Psoas muscle (tissue), 8 donors: ENCODE data around the gene FILIP1. TPM values are rescaled to one million over a fixed set of nuclear protein-coding genes. Genes with fewer than 3 reads are reported as not detected.

Experiments
- ATAC-seq, 4 donors: fragments of 200-7000 bp; cut with Tn5 transposase; one replicate each; pipeline ENCODE4 v1.9.1; 2020; ENCODE audit warnings: moderate library complexity in 3 of 4, mild to moderate bottlenecking in 2 of 4
- DNase-seq, 2 donors: peaks; one replicate each; pipeline ENCODE4 v3.0.0-alpha.2; 2020
- H3K27ac ChIP-seq: fragments of 200-600 bp; one replicate; pipeline ENCODE4 v1.8.0; 2022
- H3K27me3 ChIP-seq, 3 donors: fragments of 200-600 bp in 1 of 3; one replicate each; pipeline versions ENCODE4 v1.6.1 to v1.8.0; 2013 to 2022; ENCODE audit warnings: low read length in 2 of 3, mild to moderate bottlenecking in 2 of 3, moderate library complexity in 1 of 3; ENCODE audit not compliant: insufficient read depth in 3 of 3
- H3K36me3 ChIP-seq, 2 donors: fragments of 200-600 bp in 1 of 2; one replicate each; pipeline versions ENCODE4 v1.6.1 to v1.8.0; 2013 to 2022; ENCODE audit warnings: low read depth in 1 of 2, mild to moderate bottlenecking in 1 of 2, moderate library complexity in 1 of 2; ENCODE audit not compliant: insufficient read depth in 1 of 2
- H3K4me1 ChIP-seq: fragments of 200-600 bp; one replicate; pipeline ENCODE4 v1.8.0; 2022
- H3K4me3 ChIP-seq: fragments of 200-600 bp; one replicate; pipeline ENCODE4 v1.8.0; 2022; ENCODE audit warnings: mild to moderate bottlenecking
- H3K9me3 ChIP-seq: fragments of 200-600 bp; one replicate; pipeline ENCODE4 v1.8.0; 2022
- WGBS, 3 donors: extraction: QIAGEN DNeasy Blood & Tissue Kit; methylation state at CpG; one replicate each; pipeline versions ENCODE4 v1.1.6 to v1.1.7; 2013; 5-methylcytosine and 5-hydroxymethylcytosine counted together
- intact Hi-C, 2 donors: fragments of 100-400 bp; cut with DNase I; formaldehyde crosslinking; loops; one replicate each; pipeline versions ENCODE4 v1.11.0 to v1.14.2; 2022
- polyA plus RNA-seq, 3 donors: library from polyadenylated mRNA; stranded (reverse); fragments of 200-250 nt; gene quantifications; one replicate each; pipeline ENCODE4 v1.2.3, GENCODE V29; 2013
- total RNA-seq, 4 donors: library from RNA; stranded (reverse); fragmentation: NEBNext Ultra II Directional in 2 of 4; extraction: Animal tissue kit (Norgen Biotek cat#: 25700) in 2 of 4; gene quantifications; one replicate each; pipeline versions ENCODE4 v1.2.1 to v1.2.4, GENCODE V29; 2021 to 2023
- TF ChIP-seq, protein P1 (sequence below): fragments of 200-600 bp; IDR thresholded peaks from one replicate; pipeline ENCODE4 v1.8.0; 2022; ENCODE audit warnings: antibody characterized with exemption
- donor health status: healthy with polysubstance abuse.
- donor health status: DM: no; HTN: no; CAD: no; lungs with moderate emphysema.
- donor health status: Bipolar disorder and iron deficiency.
- donor health status: healthy.
- donor health status: DM: yes; HTN: yes; CAD: no.
- donor health status: DM: no; HTN: no; CAD: no.
- donor health status: DM: no; HTN: no; CAD: no.
- donor health status: DM: yes; HTN: yes; CAD: no.

The FILIP1 gene
- total and polyA plus RNA-seq, 7 donors, result 2.8 to 129 (median 71.5) TPM

DNA sequence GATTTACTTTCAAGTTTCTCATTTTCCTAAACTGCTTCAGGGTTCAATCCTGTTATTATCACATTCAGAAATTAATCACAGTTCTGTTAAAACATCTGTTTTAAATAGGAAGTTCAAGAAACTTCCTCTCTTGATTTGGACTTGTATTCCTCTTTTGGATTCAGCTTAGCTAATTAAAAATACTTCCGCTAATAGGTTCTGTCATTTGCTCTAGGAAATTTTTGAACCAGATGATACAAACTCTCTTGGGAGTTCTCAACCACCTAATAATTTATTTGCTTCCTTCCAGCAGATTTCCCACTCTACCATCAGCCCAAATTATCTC is 193.1 kb downstream of the FILIP1 start:
- 28 to 47% (median 34%) methylated on average over 1 of the region's 1 CpG for WGBS, 3 donors
- Histone ChIP-seq H3K4me3 (no peak overlapping the region), H3K27ac (peak overlapping the region; percentile 5), H3K9me3 (no peaks in the 10 kb centered on the region), H3K36me3 (peaks cover 3 to 16% of the 10 kb centered on the region in 2 donors), H3K4me1 (peaks cover 11% of the 10 kb centered on the region), H3K27me3 (no peaks in the 10 kb centered on the region)
- no peak for DNase-seq
- intact Hi-C loops, result loop anchor here in 1 of 2 donors (5.0 kb wide), 1 partner anchor 202 kb away; no protein-coding TSS in a partner anchor
- TF ChIP-seq, protein P1, sequence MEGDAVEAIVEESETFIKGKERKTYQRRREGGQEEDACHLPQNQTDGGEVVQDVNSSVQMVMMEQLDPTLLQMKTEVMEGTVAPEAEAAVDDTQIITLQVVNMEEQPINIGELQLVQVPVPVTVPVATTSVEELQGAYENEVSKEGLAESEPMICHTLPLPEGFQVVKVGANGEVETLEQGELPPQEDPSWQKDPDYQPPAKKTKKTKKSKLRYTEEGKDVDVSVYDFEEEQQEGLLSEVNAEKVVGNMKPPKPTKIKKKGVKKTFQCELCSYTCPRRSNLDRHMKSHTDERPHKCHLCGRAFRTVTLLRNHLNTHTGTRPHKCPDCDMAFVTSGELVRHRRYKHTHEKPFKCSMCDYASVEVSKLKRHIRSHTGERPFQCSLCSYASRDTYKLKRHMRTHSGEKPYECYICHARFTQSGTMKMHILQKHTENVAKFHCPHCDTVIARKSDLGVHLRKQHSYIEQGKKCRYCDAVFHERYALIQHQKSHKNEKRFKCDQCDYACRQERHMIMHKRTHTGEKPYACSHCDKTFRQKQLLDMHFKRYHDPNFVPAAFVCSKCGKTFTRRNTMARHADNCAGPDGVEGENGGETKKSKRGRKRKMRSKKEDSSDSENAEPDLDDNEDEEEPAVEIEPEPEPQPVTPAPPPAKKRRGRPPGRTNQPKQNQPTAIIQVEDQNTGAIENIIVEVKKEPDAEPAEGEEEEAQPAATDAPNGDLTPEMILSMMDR, result no peak
- no peak for ATAC-seq

DNA sequence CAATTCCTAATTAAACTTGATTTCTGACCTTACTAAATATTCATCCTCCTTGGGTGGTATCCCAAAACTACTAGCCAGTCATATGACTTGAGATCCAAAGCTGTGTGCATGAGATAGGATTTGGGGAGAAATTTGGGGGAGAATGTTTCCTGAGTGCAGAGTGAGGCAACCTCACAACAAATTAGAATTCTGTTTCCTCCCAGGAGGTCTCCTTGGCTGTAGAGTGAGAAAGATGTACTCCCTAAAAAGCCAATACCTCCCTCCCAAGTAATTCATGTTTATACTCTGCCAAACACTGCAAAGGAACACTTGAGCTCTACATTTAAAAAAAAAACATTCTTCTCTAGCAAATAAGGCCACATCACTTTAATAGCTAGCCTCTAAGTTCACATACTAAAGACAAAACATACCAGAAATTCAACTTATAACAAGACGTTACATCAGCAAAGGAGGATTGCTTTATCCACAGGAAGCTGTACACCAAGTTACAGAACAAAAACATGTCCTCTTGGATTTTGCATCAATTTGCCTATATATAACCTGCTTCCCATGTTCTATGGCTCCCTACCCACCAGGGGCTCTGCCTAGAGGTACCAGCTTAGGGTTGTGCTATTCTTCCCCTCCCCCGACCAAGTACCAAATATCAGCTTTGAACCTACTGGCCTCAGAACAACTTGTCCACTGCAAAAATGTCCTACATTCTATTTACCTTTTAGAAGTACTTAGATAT is 193.6 kb downstream of the FILIP1 start:
- Histone ChIP-seq H3K4me3 (no peak overlapping the region), H3K36me3 (peaks cover 3 to 22% of the 10 kb centered on the region in 2 donors), H3K4me1 (peaks cover 11% of the 10 kb centered on the region), H3K27me3 (no peaks in the 10 kb centered on the region), H3K27ac (peak overlapping the region; percentile 5), H3K9me3 (no peaks in the 10 kb centered on the region)
- 74 to 81% (median 79%) methylated on average over 2 of the region's 2 CpGs for WGBS, 3 donors
- ATAC-seq, result peak in 2 of 4 donors; percentile 20 to 24
- no peak for DNase-seq
- TF ChIP-seq, protein P1, result no peak
- intact Hi-C loops, result loop anchor here (5.0 to 10.0 kb wide), 4 partner anchors 202 to 227 kb away; no protein-coding TSS in a partner anchor

DNA sequence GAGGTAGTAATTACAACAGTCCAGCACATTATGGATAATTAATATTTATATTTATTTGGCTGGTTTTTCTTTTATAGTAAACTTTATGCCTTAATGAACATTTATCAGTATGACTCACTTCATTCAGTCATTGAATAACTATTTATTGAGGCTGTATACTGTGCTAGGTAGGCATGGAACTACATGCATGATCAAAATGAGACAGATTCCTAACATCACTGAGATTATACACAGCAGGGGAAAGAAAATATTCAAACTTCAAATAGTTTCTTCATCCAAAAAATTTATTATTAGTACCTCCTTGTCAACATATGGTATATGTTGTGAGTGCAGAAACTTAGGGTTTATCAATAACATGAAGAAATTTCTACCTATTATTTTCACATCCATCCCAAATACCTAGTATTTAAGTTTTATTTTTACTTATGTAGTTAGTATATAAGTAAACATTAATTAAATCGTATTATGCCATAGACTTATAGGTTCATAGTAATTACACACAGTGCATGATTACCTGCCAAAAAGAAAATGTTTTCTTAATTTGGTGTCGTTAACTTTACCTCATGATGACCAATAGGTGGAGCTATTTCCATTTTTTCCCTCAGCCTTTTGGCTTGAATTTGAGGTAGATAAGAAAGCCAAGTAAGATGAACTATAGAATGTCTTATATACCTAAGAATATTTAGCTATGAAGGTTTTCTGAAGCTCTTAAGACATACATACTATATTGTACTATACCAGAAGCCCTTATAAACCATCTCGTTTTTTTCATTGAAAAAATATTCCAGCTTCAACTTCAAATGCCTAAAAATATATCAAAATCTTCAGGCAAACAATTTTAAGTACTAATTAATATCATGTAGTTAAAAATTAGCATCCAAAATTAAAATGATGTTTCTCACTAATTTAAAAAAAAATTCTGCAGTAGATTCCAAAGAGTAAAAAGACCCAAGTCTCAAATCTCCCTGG is 196.5 kb downstream of the FILIP1 start:
- peak in 3 of 4 donors; percentile 39 to 65 (median 54) for ATAC-seq
- 23 to 26% (median 24%) methylated on average over 3 of the region's 3 CpGs for WGBS, 3 donors
- Histone ChIP-seq H3K4me1 (peaks cover 18% of the 10 kb centered on the region), H3K27me3 (no peaks in the 10 kb centered on the region), H3K36me3 (peaks cover 3 to 13% of the 10 kb centered on the region in 2 donors), H3K9me3 (no peaks in the 10 kb centered on the region), H3K4me3 (no peak overlapping the region), H3K27ac (no peak overlapping the region)
- DNase-seq, result no peak
- TF ChIP-seq, protein P1, result peak; percentile 76
- intact Hi-C loops, result loop anchor here (5.0 to 10.0 kb wide), 3 partner anchors 210 to 230 kb away; no protein-coding TSS in a partner anchor

DNA sequence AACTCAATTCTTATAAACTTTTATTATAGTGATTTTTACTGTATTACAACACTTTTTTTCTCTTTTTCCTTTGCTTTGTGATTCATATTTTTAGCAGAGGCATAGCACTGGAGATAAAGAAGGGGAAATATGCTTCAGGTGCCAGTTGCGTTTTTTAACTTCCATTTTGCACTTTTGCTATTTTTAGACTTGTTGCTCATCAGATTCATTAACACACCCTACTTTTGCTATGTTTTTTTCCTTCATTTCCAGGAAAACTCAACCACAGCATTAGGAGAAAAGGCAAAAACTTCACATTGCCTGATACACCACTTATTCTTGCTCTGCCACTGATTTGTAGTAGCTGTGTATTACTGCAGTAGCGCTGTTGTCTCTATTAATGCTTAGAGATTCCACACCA is 201.0 kb downstream of the FILIP1 start:
- no peaks in the 10 kb centered on the region for H3K27me3 ChIP-seq
- no peak overlapping the region for H3K4me3 ChIP-seq
- H3K9me3 ChIP-seq, result no peaks in the 10 kb centered on the region
- H3K36me3 ChIP-seq, result peaks cover 0 to 12% of the 10 kb centered on the region in 2 donors
- WGBS, 3 donors, result 75 to 92% (median 80%) methylated on average over 2 of the region's 2 CpGs
- ATAC-seq (peak in 1 of 4 donors; percentile 42), DNase-seq (no peak)
- TF ChIP-seq, protein P1, result no peak
- peak overlapping the region; percentile 59 for H3K27ac ChIP-seq
- H3K4me1 ChIP-seq, result peaks cover 21% of the 10 kb centered on the region
- intact Hi-C loops, result loop anchor here in 1 of 2 donors (10.0 kb wide), 1 partner anchor 232 kb away; no protein-coding TSS in a partner anchor
